Thyroid gland (tissue), 4 donors: ENCODE results near the gene GFRA1. TPM values are rescaled to one million over a fixed set of nuclear protein-coding genes. Genes with fewer than 3 reads are reported as not detected.

Source experiments
- DNase-seq, 2 donors: peaks; one replicate each; pipeline ENCODE4 v3.0.0-alpha.2; 2019
- H3K27ac ChIP-seq, 3 donors: fragments of 200-600 bp; sonication (generic); 1 replicate in 2 of 3; 2 replicates in 1 of 3; pipeline ENCODE4 v1.5.1; 2016 to 2019; ENCODE audit warnings: mild to moderate bottlenecking in 1 of 3, moderate library complexity in 1 of 3
- H3K27me3 ChIP-seq: fragments of 200-600 bp; sonication (generic); one replicate; pipeline ENCODE4 v1.5.1; 2019
- H3K36me3 ChIP-seq, 2 donors: fragments of 200-600 bp; sonication (generic); one replicate each; pipeline ENCODE4 v1.5.1; 2016 to 2019
- H3K4me1 ChIP-seq, 2 donors: fragments of 200-600 bp; sonication (generic); one replicate each; pipeline ENCODE4 v1.5.1; 2017 to 2019
- H3K4me3 ChIP-seq, 3 donors: fragments of 200-600 bp; sonication (generic); replicated peaks in 1 of 3; 1 replicate in 2 of 3; 2 replicates in 1 of 3; pipeline ENCODE4 v1.5.1; 2016; ENCODE audit warnings: mild to moderate bottlenecking in 1 of 3
- H3K9me3 ChIP-seq: fragments of 200-600 bp; sonication (generic); one replicate; pipeline ENCODE4 v1.5.1; 2017
- CTCF ChIP-seq, 6 experiments: fragments of 200-600 bp in 3 of 6; fragments of 450-650 bp in 3 of 6; sonication (generic) in 3 of 6; IDR thresholded peaks; one replicate each; pipeline ENCODE4 v1.5.1; 2016 to 2019; ENCODE audit warnings: antibody characterized with exemption in 6 of 6, mild to moderate bottlenecking in 2 of 6, inconsistent platforms in 1 of 6, moderate library complexity in 1 of 6
- POLR2A ChIP-seq, 2 donors: fragments of 450-650 bp; IDR thresholded peaks; one replicate each; pipeline ENCODE4 v1.6.1; 2017; ENCODE audit warnings: antibody characterized with exemption in 2 of 2, mild to moderate bottlenecking in 2 of 2, moderate library complexity in 1 of 2
- WGBS, 2 donors: methylation state at CpG; one replicate each; pipeline ENCODE4 v1.1.5; 2017; 5-methylcytosine and 5-hydroxymethylcytosine counted together
- intact Hi-C: fragments of 100-400 bp; cut with DNase I; formaldehyde crosslinking; loops from one replicate; pipeline ENCODE4 v1.15.1; 2023
- total RNA-seq, 4 donors: library from RNA; depleted of rRNA; stranded (reverse); fragments of >200 nt; gene quantifications; one replicate each; pipeline ENCODE4 v1.2.3, GENCODE V29; 2016

Gene GFRA1
- total RNA-seq, 4 donors from 2014 or later, result 4.4 to 18.0 (median 5.5) TPM

DNA sequence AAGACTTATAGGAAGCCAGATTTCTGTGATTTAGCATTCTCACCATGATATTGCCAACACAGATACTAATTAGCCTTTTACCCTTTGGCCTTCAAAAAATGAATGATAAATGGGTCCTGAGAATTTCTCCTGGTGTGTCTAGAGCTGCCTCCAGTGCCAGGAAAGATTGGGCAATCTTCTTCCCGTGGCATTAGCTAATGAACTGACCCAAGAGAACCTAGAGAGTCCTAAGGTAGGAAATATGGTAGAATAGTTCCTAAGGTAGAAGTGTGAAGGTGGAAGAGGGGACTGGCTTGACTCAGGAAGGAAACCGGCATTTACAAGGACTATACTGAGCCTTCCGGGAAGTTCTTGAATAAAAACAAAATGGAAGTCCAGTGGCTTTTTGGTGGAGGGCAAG lies 133.1 kb downstream of the GFRA1 start:
- Histone ChIP-seq H3K9me3 (no peaks in the 10 kb centered on the region), H3K36me3 (no peaks in the 10 kb centered on the region), H3K4me1 (no peaks in the 10 kb centered on the region), H3K4me3 (no peak overlapping the region), H3K27ac (no peak overlapping the region), H3K27me3 (no peaks in the 10 kb centered on the region)
- 63 to 67% methylated on average over 3 of the region's 3 CpGs for WGBS, 2 donors
- intact Hi-C loops, result no loop called here
- TF ChIP-seq CTCF (IDR thresholded peaks at IDR 0.05) (no peak), POLR2A (IDR thresholded peaks at IDR 0.05) (no peak)
- DNase-seq, result no peak

DNA sequence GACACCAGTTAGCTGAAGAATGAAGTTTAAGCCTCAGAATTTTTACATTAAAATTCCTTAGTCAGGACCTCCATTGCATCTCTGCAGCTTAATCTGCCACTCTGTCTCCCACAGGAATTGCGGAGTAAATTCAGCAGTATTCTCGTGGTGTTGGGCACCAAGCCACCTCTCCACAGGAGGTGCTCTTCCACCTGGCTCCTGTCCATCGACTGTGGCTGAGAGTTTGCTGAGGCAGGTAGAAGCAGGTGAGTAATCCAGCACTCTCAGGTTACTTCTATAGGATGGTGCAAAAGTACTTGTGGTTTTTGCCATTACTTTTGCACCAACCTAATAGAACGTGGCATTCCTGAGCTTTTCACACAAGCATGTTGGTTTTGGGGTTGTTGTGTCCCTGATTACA lies 134.1 kb downstream of the GFRA1 start:
- Histone ChIP-seq H3K27ac (no peak overlapping the region), H3K4me3 (no peak overlapping the region), H3K36me3 (no peaks in the 10 kb centered on the region), H3K9me3 (no peaks in the 10 kb centered on the region), H3K27me3 (no peaks in the 10 kb centered on the region), H3K4me1 (no peaks in the 10 kb centered on the region)
- intact Hi-C loops, result no loop called here
- no peak for TF ChIP-seq POLR2A (IDR thresholded peaks at IDR 0.05)
- TF ChIP-seq CTCF (IDR thresholded peaks at IDR 0.05), result peak in 2 of 6 experiments; percentile 4 to 9
- WGBS, 2 donors, result 30 to 33% methylated on average over 4 of the region's 4 CpGs
- DNase-seq, result peak; percentile 76 to 81

DNA sequence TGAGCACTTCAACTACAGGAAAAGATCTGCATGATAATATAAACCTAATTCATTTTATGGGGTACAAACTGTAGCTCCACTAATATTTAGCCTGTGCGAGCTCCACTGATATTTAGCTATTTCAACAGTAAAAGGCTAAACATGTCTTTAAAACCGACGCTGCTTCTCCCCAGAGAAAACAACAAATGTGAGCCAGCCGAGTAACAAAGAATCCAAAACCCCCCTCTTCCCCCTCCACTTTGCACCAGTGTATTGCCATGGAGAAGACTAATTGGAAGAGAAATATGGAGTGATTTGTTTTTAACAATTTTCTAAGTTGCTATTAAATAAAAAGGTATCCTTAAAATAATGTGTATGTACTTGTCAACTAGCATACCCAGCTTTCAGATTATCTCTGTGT lies 136.7 kb downstream of the GFRA1 start:
- intact Hi-C loops, result no loop called here
- TF ChIP-seq CTCF (IDR thresholded peaks at IDR 0.05) (no peak), POLR2A (IDR thresholded peaks at IDR 0.05) (no peak)
- H3K27me3 ChIP-seq, result no peaks in the 10 kb centered on the region
- H3K9me3 ChIP-seq, result no peaks in the 10 kb centered on the region
- no peaks in the 10 kb centered on the region for H3K36me3 ChIP-seq
- no peak overlapping the region for H3K27ac ChIP-seq
- no peak for DNase-seq
- H3K4me1 ChIP-seq, result no peaks in the 10 kb centered on the region
- WGBS, 2 donors, result 57 to 61% methylated on average over 4 of the region's 4 CpGs
- no peak overlapping the region for H3K4me3 ChIP-seq

DNA sequence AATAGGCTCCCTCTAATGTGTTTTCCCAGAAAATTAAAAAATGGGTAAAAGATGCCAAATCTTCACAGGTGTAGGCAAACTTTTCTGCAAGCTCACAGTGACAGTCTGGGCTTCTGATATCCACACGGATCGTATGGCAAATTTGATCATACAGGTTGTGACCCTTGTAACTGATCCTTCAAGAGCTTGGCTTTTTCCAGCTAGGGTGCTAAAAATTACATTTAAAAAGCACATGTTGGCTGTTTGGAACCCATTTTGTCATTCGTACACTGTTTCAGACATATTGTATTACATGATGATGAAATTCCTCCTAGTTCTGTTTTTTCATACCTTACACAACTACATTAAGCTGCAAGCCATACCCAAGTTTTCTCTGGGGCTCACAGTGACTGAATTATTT lies 138.7 kb downstream of the GFRA1 start:
- no peak for DNase-seq
- 71 to 82% methylated on average over 3 of the region's 3 CpGs for WGBS, 2 donors
- Histone ChIP-seq H3K27me3 (no peaks in the 10 kb centered on the region), H3K27ac (no peak overlapping the region), H3K4me3 (no peak overlapping the region), H3K36me3 (no peaks in the 10 kb centered on the region), H3K4me1 (no peaks in the 10 kb centered on the region), H3K9me3 (no peaks in the 10 kb centered on the region)
- no peak for TF ChIP-seq CTCF (IDR thresholded peaks at IDR 0.05)
- TF ChIP-seq POLR2A (IDR thresholded peaks at IDR 0.05), result no peak
- intact Hi-C loops, result no loop called here

GRCh38 chr10:116133634-116134033 lies 139.4 kb downstream of the GFRA1 start:
- no peak overlapping the region for H3K4me3 ChIP-seq
- TF ChIP-seq POLR2A (IDR thresholded peaks at IDR 0.05), result no peak
- no peak for TF ChIP-seq CTCF (IDR thresholded peaks at IDR 0.05)
- 69 to 71% methylated on average over 7 of the region's 7 CpGs for WGBS, 2 donors
- H3K36me3 ChIP-seq, result no peaks in the 10 kb centered on the region
- DNase-seq, result no peak
- H3K27ac ChIP-seq, result no peak overlapping the region
- H3K27me3 ChIP-seq, result no peaks in the 10 kb centered on the region
- H3K9me3 ChIP-seq, result no peaks in the 10 kb centered on the region
- intact Hi-C loops, result no loop called here
- H3K4me1 ChIP-seq, result no peaks in the 10 kb centered on the region
